GM10248 (cell line): ENCODE data around the gene KCNJ9.
"Not testable (repeated sequence)": the region's sequence is repeated elsewhere in the genome, so short reads cannot be mapped to it uniquely, and the experiment has no call there.

Source experiments
- CTCF ChIA-PET: fragments of 300-600 bp; sonication (Branson Sonifier 250); formaldehyde crosslinking; extraction: SDS; loops from one replicate; lab custom pipeline; 2021; ENCODE audit warnings: antibody characterized with exemption; lab: Yijun Ruan, JAX
- POLR2A ChIA-PET: fragments of 350-650 bp; sonication (Branson Sonifier 250); formaldehyde crosslinking; extraction: SDS; loops from one replicate; lab custom pipeline; 2020; ENCODE audit warnings: antibody characterized with exemption; lab: Yijun Ruan, JAX
- DNase-seq: peaks from one replicate; pipeline ENCODE4 v3.0.0; 2012; ENCODE audit errors: extremely low spot score
- CTCF ChIP-seq: IDR thresholded peaks from 2 replicates; pipeline ENCODE4 v1.5.1; 2012; ENCODE audit warnings: mild to moderate bottlenecking, low read depth; ENCODE audit errors: extremely low read depth, missing control alignments, control extremely low read depth

KCNJ9 gene

GRCh38 chr1:160105155-160105554 lies 23.8 kb downstream of the KCNJ9 start:
- DNase-seq, result no peak
- no peak for TF ChIP-seq CTCF
- ChIA-PET CTCF (interaction anchor here (0.5 to 7.1 kb wide), 14 partner anchors 8 to 501 kb away, joined by 3 to 125 read pairs (median 4); partner anchors contain the start of genes ATP1A2 and KCNJ9), POLR2A (no interaction called here)

DNA sequence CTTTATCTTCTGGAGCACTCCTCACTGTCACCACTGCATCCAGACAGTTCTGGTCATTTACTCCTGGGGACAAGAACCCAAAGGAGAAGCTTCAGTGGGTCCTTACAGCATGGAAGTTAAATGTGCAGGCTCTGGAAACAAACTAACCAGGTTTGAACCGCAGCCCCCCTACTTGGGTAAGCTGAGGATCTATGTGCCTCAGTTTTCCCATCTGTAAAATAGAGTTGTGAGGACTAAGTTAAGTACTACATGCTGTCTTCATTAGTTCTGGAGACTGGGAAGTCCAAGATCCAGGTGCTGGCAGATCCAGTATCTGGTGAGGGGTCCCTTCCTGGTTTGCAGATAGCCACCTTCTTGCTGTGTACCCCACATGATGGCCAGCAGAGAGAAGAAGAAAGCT lies 26.2 kb downstream of the KCNJ9 start:
- no peak for DNase-seq
- TF ChIP-seq CTCF, result no peak
- ChIA-PET CTCF (interaction anchor here (0.9 to 3.0 kb wide), 10 partner anchors 9 to 271 kb away, joined by 3 to 18 read pairs (median 4); partner anchors contain the start of gene IGSF8), POLR2A (no interaction called here)

- ChIA-PET CTCF (interaction anchor here (0.6 to 3.0 kb wide), 20 partner anchors 8 to 270 kb away, joined by 3 to 18 read pairs (median 4); partner anchors contain the start of gene NHLH1), POLR2A (no interaction called here)
- TF ChIP-seq CTCF, result peak; percentile 35
- peak; percentile 60 for DNase-seq
Measured at GRCh38 chr1:160108888-160109662, 27.7 kb downstream of the KCNJ9 start.

DNA sequence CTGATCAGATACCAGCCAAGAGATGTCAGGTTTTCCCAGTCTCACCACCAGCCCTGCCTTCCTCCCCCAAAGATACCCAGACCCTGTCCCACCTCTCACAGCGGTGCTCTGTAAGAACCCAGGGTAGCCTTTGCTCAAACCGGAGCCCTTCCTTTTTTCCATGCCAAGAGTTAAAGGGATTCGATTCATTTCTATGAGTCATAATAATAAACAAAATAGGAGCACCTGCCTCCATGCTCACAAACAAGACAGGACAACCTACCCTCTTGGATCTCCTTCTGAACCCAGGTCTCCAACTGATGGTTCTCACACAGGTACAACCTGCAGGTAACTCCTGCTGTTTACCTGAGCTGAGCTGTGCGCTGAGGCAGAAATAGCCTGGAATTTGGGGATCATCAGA lies 28.3 kb downstream of the KCNJ9 start:
- no peak for DNase-seq
- ChIA-PET POLR2A (no interaction called here), CTCF (interaction anchor here (0.6 to 3.0 kb wide), 13 partner anchors 8 to 194 kb away, joined by 3 to 18 read pairs (median 4); no protein-coding TSS in a partner anchor)
- TF ChIP-seq CTCF, result no peak

DNA sequence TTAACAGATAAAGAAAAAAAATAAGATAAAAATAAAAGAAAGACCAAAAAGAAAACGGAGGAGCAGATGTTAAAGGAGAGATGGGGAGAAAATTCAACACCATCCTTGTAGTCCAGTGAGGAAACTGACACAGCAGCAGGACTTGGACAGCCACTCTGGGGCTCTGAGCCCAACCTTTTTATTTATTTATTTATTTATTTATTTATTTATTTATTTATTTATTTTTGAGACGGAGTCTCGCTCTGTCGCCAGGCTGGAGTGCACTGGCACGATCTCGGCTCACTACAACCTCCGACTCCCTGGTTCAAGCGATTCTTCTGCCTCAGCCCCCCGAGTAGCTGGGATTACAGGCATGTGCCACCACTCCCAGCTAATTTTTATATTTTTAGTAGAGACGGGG lies 30.1 kb downstream of the KCNJ9 start:
- POLR2A ChIA-PET, DNase-seq: not testable (repeated sequence)
- CTCF ChIA-PET, result interaction anchor here (1.5 to 1.8 kb wide), 2 partner anchors 51 to 265 kb away, joined by 3 to 4 read pairs; no protein-coding TSS in a partner anchor

DNA sequence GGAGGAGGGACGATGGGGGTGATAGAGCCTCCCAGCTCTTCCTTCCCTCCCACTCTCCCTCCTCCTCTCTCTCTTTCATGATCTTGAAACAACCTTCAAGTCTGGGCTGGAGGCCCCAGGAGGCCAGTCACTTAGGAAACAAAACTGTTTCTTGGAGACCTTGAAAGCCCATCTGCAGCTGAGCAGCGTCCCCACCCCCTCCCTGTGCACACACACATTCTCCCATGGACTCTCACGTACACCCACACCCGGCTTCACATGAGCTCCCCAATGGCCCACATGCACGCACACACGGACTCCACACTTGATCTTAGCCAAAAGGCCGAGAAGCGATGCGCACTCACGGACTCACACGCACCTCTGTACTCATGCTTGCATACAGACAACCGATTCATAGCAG lies 31.0 kb downstream of the KCNJ9 start:
- no peak for TF ChIP-seq CTCF
- no peak for DNase-seq
- ChIA-PET POLR2A (no interaction called here), CTCF (interaction anchor here (0.7 to 1.1 kb wide), 2 partner anchors 81 to 264 kb away, joined by 3 read pairs; no protein-coding TSS in a partner anchor)

- DNase-seq, result no peak
- CTCF ChIA-PET, result interaction anchor here (1.0 kb wide), 1 partner anchor 9 kb away, joined by 3 read pairs; no protein-coding TSS in a partner anchor
- POLR2A ChIA-PET, result no interaction called here
- TF ChIP-seq CTCF, result no peak
Measured at GRCh38 chr1:160113407-160113806, 32.1 kb downstream of the KCNJ9 start.
